ENCODE measurements around the gene PBRM1.

GRCh38 chr3:52678265-52679198 is 7.2 kb downstream of the PBRM1 start:
- no peak for TF ChIP-seq CTCF (IDR thresholded peaks at IDR 0.05)
- TF ChIP-seq EZH2 (IDR thresholded peaks at IDR 0.05), result no peak
- no peak for TF ChIP-seq EZH2phosphoT487 (IDR thresholded peaks at IDR 0.05)

All from neural progenitor cell (in vitro differentiated cells).